ENCODE results near the gene HRK. TPM values are rescaled to one million over a fixed set of nuclear protein-coding genes. Genes with fewer than 3 reads are reported as not detected.

The HRK gene
- total and polyA plus RNA-seq, 2 of the 4 experiments (the other 2 are of a cell fraction) = not detected

DNA sequence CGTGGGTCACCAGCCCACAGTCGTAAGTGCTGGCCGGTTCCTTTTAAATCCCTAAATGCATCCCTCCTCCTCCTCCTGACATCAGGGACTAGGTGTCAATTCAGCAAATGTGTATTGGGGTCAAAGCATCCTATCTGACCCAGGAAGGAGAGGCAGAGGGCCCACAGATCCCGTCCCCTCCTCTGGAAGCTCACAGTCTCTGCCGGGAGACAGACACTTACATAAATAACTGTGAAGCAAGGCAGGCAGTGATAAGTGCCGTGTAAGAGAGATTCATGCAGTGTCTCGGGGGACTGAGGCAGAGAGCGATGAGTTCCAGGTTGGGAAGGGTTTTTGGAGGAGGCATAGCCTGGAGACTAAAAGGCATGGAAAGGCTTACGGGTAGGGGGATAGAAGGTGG, 44.1 kb downstream of the HRK start:
- Histone ChIP-seq H4K8ac (ENCODE audit: low read depth in 2 of 2, low read length in 2 of 2) (no peak overlapping the region), H2AK9ac (replicated peaks; ENCODE audit: low read depth, low read length, poor library complexity) (no peak overlapping the region), H3K9me3 (ENCODE audit: control insufficient read depth, insufficient read depth, low read length) (no peaks in the 10 kb centered on the region), H3K9ac (ENCODE audit: low read depth, low read length) (no peak overlapping the region), H4K5ac (ENCODE audit: low read depth, low read length) (no peak overlapping the region), H3K4me2 (ENCODE audit: low read depth, low read length) (no peak overlapping the region), H2AK5ac (ENCODE audit: low read depth, low read length) (no peak overlapping the region), H2BK120ac (ENCODE audit: low read depth, low read length) (no peak overlapping the region), H3K9me1 (ENCODE audit: insufficient read depth, low read length) (no peaks in the 10 kb centered on the region), H4K91ac (ENCODE audit: insufficient read depth, low read depth, low read length) (no peak overlapping the region), H2AFZ (replicated peaks; ENCODE audit: low read length, poor library complexity) (no peak overlapping the region), H3K4me3 (ENCODE audit: insufficient read depth, low read depth, low read length) (no peak overlapping the region), H3K23ac (ENCODE audit: low read depth, low read length) (no peak overlapping the region), H3K36me3 (ENCODE audit: control insufficient read depth, insufficient read depth, low read length) (no peaks in the 10 kb centered on the region), H3K56ac (ENCODE audit: extremely low read depth, insufficient read depth, low read length) (no peak overlapping the region), H3K27ac (ENCODE audit: insufficient read depth, low read length) (no peak overlapping the region), H2BK20ac (ENCODE audit: low read depth, low read length) (no peak overlapping the region), H2BK5ac (ENCODE audit: low read depth, low read length, poor library complexity, severe bottlenecking) (no peak overlapping the region), H4K20me1 (ENCODE audit: insufficient read depth, low read length) (no peaks in the 10 kb centered on the region), H3K4ac (ENCODE audit: low read depth, low read length) (no peak overlapping the region), H3K79me1 (ENCODE audit: low read depth in 1 of 2, low read length in 2 of 2) (no peaks in the 10 kb centered on the region), H3K18ac (ENCODE audit: low read depth, low read length) (no peak overlapping the region), H3K4me1 (ENCODE audit: control insufficient read depth, insufficient read depth, low read length) (no peaks in the 10 kb centered on the region), H3K27me3 (ENCODE audit: control insufficient read depth, insufficient read depth, low read length) (no peaks in the 10 kb centered on the region), H3K14ac (replicated peaks; ENCODE audit: low read depth, low read length) (no peak overlapping the region), H2BK15ac (ENCODE audit: low read depth, low read length) (no peak overlapping the region)
- DNase-seq (no peak), ATAC-seq (ENCODE audit: low read depth) (no peak)
- WGBS, 2 experiments (ENCODE audit: extremely low coverage in 2 of 2, insufficient read length in 1 of 2) = 47% methylated on average over 3 of the region's 9 CpGs; no CpG with 5 or more reads in 1 of the 2 experiments
- dilution Hi-C loops (cut with HindIII; ENCODE audit: low sequenced_read_pairs, unreplicated experiment) = no loop called here
- CTCF ChIA-PET = interaction anchor here (1.5 kb wide), 1 partner anchor 12 kb away, joined by 3 read pairs; no protein-coding TSS in a partner anchor
- in situ Hi-C loops (cut with MboI; ENCODE audit: low sequenced_read_pairs) = no loop called here
- BruUV-seq (replicated peaks) = no TSS peak
- intact Hi-C loops (cut with micrococcal nuclease) = no loop called here
- TF ChIP-seq CHD1 (IDR thresholded peaks at IDR 0.05; ENCODE audit: low read depth, low read length) (no peak), BHLHE40 (IDR thresholded peaks at IDR 0.05; ENCODE audit: low read depth, low read length) (no peak), MAFK (IDR thresholded peaks at IDR 0.05; ENCODE audit: low read depth, low read length) (no peak), CEBPB (IDR thresholded peaks at IDR 0.05; ENCODE audit: low read depth, low read length) (no peak), MAZ (IDR thresholded peaks at IDR 0.05; ENCODE audit: borderline replicate concordance, low read depth, low read length) (no peak), FOS (IDR thresholded peaks at IDR 0.05; ENCODE audit: low read depth, low read length) (no peak), RFX5 (IDR thresholded peaks at IDR 0.05; ENCODE audit: low read depth, low read length) (no peak), SMC3 (IDR thresholded peaks at IDR 0.05; ENCODE audit: low read depth, low read length) (no peak), RAD21 (IDR thresholded peaks at IDR 0.05; ENCODE audit: low read length) (no peak)
- TF ChIP-seq, protein P1, sequence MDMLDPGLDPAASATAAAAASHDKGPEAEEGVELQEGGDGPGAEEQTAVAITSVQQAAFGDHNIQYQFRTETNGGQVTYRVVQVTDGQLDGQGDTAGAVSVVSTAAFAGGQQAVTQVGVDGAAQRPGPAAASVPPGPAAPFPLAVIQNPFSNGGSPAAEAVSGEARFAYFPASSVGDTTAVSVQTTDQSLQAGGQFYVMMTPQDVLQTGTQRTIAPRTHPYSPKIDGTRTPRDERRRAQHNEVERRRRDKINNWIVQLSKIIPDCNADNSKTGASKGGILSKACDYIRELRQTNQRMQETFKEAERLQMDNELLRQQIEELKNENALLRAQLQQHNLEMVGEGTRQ (IDR thresholded peaks at IDR 0.05; ENCODE audit: low read depth, low read length) = no peak
- TF ChIP-seq, protein P2, sequence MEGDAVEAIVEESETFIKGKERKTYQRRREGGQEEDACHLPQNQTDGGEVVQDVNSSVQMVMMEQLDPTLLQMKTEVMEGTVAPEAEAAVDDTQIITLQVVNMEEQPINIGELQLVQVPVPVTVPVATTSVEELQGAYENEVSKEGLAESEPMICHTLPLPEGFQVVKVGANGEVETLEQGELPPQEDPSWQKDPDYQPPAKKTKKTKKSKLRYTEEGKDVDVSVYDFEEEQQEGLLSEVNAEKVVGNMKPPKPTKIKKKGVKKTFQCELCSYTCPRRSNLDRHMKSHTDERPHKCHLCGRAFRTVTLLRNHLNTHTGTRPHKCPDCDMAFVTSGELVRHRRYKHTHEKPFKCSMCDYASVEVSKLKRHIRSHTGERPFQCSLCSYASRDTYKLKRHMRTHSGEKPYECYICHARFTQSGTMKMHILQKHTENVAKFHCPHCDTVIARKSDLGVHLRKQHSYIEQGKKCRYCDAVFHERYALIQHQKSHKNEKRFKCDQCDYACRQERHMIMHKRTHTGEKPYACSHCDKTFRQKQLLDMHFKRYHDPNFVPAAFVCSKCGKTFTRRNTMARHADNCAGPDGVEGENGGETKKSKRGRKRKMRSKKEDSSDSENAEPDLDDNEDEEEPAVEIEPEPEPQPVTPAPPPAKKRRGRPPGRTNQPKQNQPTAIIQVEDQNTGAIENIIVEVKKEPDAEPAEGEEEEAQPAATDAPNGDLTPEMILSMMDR (conservative IDR thresholded peaks at IDR 0.05; ENCODE audit: low read depth, low read length) = no peak
- POLR2A ChIA-PET (ENCODE audit: unreplicated experiment) = no interaction called here

Measured in IMR-90 (cell line).